NK-92 treated with Interleukin-12 subunit alpha and Interleukin-12 subunit beta, amount 100 ng/mL, for 24 hours (cell line): Measurements from ENCODE around the gene RPL28.

ENCODE experiments used
- DNase-seq: peaks from one replicate; lab custom pipeline; 2025; lab: John Stamatoyannopoulos, UW

The RPL28 gene

DNA sequence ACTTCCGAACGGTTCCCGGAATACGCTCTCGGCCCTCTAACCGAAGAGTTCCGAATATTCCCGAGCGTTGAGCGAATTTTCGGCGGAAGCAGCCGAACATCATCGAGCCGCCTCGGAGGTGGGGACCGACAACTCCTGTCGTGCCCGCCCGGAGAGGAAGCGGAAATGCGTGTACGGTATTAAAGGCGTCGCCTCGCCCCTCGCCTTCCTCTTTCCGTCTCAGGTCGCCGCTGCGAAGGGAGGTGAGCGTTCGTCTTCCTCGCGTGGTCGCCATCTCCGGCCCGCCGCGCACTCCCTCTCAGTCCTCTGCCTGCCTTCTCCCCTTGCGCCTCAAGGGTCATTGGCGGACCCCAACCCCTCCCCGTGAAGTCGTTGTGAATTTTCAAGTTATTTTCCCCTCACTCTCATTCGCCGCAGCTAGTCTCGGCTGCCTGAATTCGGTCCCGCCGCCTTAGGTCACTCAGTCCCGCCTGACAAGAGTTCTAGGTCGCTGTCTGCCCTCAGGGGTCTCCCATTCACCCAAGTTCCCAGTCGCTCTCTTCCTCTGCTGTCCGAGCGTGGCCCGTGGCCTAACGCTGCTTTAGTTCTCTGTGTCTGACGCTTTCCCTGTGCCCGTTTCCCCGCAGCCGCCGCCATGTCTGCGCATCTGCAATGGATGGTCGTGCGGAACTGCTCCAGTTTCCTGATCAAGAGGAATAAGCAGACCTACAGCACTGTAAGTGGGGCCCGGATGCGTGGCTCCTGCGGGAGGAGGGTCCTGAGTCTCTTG is at the start of gene RPL28:
Gene RPL28, plus strand, starts transcription at position 209 of the 769 bp plus-strand sequence. Its CDS starts 426 bp downstream, at position 635.
- DNase-seq, result peak; percentile 96

DNA sequence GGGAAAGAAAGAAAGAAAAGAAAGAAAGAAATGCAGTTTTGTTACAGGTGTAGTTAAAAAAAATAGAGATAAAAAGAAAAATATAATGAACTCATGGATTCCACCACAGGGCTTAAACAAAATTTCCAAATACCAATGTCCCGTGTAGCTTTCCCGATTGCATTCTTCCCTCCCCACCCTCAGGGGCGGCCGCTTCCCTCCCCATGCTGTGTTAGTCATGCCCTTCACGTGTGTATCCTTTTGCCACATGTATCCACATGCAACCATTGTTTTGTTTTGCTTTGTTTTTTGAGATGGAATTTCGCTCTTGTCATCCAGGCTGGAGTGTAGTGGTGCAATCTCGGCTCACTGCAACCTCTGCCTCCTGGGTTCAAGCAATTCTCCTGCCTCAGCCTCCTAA is 49.6 kb upstream of the RPL28 start:
- no peak for DNase-seq

DNA sequence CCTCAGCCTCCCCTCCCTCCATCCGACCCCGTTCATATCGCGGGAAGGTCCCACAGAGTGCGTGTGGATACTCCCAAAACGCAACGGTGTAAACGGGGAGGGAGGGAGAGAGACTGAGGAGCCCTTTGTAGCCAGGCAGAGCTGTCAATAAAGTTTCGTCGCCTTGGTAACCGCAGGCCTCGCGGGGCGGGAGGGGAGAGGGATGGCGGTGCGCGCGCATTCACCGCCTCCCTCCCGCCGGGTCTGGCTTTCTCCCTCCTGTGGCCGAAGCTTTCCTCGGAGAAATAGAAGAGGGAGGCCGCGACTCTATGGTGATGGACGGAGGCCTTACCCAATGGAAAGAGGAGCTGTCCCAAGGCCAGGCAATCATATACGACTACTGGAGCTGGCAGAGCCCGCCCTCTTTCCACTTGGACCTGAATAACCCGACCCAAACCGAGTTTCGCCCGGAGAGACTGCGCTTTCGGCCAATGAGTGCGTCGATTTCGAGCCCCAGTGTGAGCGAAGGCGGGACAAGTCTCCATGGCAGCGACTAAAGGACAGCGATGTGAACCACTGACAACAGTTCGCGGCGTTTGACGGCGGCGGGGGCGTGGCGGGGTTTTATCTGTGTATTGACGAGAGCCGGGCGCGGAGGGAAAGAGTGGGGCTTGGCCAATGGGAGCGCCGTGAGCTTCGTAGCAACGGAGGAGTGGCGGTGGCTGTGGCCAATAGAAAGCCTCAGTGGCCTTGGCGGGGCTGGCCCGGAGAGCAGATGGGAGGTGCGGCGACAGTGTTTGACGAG is 46.4 kb upstream of the RPL28 start, which contains the start of gene KMT5C:
Gene KMT5C, plus strand, starts transcription at position 772 of the 784 bp plus-strand sequence. CDS start 2,061 bp downstream, outside the sequence.
- DNase-seq, result peak; percentile 100

DNA sequence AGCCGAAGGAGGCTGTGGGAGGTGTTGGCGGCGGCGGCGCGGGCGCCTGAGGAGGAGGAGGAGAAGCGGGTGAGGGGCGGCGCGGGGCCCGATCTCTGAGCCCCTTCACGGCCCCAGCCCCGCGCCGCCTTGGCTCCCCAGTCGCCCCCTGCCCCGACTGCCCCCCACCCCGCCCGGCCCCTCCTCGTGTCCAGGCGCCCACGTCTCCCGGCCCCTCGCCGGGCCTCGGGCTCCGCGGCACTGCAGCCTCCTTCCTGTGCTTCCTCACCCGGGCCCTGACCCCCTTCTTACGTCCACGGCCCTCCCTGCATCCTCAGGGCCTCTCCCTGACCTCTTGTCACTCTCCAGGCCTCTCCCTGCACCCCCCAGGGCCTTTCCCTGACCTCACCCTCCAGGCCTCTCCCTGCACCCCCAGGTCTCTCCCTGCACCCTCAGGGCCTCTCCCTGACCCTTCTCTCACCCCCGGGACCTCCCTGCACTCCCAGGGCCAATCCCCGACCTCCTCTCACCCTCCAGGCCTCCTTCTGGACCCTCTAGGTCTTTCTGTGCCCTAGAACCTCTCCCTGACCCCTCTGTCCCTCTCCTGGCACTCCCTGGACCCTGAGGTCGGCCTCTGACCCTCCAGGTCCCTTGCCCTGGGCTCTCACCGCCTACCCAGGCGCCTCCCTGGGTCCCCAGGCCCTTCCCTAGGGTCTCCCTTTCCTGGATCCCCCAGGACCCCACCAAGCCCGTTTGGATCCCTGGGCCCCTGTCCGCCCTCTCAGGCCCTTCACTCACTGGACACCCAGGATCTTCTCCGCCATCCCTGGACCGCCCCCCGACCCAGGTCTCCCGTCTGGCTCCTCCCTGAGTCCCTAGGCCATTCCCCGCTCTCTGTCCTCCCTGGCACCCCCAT is 45.6 kb upstream of the RPL28 start:
- DNase-seq, result no peak

DNA sequence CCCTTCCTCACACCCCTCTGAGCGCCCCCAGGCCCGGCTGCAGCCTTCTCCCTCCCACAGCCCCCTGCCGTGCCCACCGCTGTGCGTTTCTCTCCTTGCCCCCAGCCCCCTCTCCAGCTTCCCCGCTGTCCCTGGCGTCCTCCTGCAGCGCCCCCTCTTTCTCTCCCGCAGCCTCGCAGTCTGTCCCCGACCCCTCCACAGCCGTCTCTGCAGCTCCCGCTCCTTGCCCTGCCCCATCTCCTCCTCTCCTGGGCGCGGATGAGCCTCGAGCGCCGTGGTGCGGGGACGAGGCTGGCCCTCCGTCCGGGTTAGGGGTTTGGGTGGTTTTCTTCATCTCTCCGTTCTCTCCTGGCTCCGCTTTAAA is 45.0 kb upstream of the RPL28 start:
- no peak for DNase-seq

- no peak for DNase-seq
Observed at GRCh38 chr19:55341171-55341588, 44.6 kb upstream of the RPL28 start.

DNA sequence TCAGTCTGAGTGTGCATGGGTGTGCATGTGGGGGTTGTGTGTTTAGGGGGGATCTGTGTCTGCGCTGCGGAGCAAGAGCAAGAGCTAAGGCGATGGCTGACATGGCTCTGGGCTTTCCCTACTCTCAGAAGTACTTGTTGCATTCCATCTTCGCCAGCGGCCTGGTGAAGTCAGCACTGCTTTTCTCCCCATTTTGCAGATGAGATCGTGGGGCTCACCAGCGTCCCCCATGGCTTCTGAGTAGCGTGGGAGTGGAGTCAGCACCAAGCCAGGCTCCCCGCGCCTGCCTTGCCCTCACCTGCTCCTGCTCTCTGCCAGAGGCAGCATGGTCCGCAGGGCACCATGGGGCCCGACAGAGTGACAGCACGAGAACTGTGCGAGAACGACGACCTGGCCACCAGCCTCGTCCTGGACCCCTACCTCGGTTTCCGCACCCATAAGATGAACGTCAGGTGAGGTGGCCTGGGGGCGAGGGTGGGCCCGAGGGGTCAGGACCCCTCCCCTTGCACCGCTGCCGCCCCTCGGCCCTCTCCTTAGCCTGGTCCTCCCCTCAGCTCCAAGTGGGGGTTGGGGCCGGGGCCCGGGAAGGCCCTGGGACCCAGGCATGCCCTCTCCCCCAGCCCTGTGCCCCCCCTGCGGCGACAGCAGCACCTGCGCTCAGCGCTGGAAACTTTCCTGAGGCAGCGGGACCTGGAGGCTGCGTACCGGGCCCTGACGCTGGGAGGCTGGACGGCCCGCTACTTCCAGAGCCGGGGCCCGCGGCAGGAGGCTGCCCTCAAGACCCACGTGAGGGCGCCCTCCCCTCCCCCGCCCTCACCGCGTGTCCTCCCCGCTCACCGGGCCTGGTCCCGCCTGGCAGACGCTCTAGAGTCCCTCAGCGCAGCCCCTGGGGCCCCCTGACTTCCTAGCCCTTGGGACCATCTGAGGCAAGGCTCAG is 43.9 kb upstream of the RPL28 start:
- no peak for DNase-seq

DNA sequence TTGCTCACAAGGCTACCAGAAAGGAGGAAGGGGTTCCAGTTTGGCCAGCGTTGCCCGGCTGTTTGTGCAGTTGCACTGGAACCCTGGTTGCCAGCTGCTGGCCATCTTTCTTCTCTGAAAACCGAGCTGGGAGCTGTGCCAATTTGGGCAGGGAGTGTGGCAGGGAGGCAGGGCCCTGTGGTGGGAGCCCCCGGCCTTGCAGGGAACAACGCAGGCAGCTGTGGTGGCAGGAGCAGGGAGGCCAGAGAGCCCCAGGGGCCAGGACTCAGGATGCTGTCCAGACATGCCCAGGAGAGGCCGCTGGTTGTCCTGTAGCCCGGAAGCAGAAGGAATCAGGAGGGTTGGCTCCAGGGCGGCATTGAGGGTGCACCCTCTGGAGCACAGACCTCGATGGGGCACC is 41.3 kb upstream of the RPL28 start:
- no peak for DNase-seq

DNA sequence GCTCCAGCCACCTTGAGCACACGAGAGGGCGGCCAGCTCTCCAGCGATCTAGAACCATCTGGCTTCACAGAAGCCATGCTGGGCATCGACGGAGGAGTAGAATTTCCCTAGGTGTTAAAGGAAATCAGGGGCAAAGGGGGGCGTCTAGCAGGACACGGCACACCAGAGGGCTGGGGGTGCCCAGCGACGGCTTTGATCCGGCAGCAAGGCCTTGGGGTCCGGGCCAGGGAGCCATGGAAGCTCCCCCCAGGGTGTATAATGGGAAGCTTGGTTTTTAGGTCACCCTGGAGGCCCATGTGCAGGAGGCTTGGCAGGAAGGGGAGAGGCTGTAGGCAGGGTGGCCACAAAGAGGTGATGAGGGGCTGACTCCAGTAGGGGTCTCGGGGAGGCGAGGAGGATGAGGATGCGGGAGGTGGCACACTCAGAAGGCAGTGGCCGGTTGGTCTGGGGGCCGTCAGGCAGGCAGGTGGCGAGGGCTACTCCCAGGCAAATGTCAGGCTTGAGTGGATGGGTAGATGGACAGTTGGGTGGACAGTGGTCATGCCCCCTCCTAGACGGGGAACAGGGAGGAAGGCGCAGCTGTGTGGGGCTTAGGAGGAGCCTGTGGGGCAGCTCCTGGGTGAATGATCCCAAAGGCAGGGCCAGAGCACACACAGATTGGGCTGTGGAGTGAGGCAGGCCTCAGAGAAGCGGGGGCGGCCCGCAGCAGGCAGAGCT is 40.5 kb upstream of the RPL28 start:
- DNase-seq, result no peak

GRCh38 chr19:55345818-55346724 is 39.7 kb upstream of the RPL28 start:
- DNase-seq, result no peak

GRCh38 chr19:55346725-55347441 is 38.8 kb upstream of the RPL28 start:
- DNase-seq, result no peak

DNA sequence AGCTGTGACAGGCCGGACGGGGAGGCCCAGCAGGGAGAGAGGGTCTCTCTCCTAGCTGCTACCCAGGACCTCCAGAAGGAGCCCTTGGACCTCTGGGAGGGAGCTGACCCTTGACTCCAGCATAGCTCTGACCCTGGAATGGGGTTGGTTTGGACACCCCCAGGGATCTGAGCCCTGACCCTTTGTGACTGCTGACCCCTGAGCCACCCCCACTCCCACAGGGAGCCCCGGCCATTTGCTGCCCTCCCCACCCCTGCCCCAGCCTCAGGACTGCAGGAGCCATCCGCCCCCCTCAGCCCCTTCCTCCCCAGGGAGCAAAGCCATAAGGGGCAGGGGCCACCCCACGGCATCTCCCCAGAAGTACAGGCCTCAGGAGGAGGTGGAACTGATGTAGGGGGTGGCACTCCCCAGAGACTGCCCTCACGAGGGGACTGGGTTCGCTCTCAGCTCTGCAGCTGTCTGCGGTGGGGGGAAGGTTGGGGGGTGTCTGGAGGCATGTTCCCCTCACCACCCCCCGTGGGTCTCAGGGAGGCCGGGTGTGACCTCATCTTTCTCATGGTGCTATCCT is 38.2 kb upstream of the RPL28 start:
- DNase-seq, result no peak

GRCh38 chr19:55348317-55349034 is 37.3 kb upstream of the RPL28 start:
- no peak for DNase-seq

- no peak for DNase-seq
Observed at GRCh38 chr19:55350620-55351315, 35.0 kb upstream of the RPL28 start.

DNA sequence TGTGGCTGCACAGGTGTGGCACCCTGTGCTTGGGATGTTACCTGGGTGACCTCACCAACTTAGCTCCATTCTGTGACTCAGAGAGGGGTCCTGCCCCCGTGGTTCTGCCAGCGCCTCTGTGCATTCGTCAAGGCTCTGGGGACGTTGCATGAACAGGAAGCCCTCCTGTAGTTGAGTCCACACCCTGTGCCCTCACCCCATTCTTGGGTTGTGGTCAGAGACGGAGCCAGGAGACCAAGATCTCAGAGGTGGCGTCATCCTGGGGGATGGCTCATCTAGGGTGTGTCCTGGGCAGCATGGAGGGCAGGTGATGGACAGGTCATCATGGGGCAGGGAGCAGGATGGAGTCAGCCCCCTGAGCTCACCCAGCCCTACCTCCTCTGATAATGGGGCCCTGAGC is 33.7 kb upstream of the RPL28 start:
- DNase-seq, result no peak

GRCh38 chr19:55352549-55353145 is 33.1 kb upstream of the RPL28 start:
- no peak for DNase-seq

DNA sequence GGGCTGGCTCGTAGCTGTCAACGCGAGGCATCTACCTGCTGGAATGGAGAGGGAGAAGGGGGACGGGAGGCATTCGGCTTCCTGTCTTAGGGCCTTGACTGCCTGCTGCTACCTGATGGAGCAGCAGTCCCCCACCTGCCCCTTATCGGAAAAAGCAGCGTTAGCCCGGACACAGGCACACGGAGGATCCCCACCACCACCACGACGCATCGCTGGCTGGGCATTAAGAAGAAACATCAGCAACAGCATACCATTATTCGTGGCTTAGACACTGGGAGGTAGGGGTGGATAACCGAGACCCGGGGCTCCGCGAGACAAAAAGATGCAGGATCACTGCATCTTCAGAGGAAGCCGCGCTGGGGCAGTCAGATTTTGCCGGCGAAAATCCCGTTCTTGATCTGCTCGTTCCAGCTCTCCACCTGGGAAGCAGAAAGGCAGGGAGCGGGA is 32.4 kb upstream of the RPL28 start:
- DNase-seq, result no peak
